Activated effector memory CD4-positive, alpha-beta T cell treated with Interleukin-2 at 50 U/mL for 16 hours (primary cell): ENCODE measurements around the gene PDZD2.
"Not testable (repeated sequence)": the region's sequence is repeated elsewhere in the genome, so short reads cannot be mapped to it uniquely, and the experiment has no call there.

Experiments
- DNase-seq: peaks from one replicate; pipeline ENCODE4 v3.0.0-alpha.2; 2020

Gene PDZD2

DNA sequence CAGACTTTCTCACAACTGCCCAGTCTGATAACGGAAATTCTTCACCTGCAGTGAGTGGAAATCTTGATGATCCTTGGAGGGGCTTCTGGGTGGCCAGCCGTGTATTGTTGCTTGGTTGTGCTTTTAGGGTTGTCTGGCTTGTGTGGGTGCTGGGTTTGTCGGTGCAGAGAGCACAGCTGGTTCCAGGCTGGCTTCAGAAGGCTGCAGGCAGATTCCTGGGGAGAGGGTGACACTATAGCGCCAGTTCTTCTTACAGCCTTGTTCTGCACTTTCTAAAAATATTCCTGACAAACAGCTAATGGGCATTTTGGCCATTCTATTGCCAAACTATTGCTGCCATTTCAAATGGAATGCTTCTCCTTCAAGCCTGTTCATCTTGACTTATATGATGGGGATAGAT, 99.3 kb downstream of the PDZD2 start:
- no peak for DNase-seq

DNA sequence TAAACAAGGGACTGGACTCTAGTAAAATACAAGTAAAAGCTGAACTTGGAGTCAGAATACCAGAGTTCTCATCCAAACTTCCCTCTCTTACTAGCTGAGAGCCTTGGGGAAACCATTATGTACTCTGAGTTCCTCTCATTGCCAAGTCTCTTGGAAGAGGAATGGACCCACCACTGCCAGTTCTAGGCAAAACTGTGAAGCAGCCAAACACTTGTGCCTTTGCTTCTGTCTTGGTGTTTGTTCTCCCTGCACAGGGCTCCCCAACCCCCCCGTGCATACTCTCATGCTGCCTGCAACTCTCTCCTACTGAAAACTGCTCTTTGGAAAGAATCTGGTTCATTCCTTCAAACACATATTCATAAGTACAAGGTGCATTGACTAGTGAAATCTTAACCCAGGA, 102.6 kb downstream of the PDZD2 start:
- DNase-seq: no peak

DNA sequence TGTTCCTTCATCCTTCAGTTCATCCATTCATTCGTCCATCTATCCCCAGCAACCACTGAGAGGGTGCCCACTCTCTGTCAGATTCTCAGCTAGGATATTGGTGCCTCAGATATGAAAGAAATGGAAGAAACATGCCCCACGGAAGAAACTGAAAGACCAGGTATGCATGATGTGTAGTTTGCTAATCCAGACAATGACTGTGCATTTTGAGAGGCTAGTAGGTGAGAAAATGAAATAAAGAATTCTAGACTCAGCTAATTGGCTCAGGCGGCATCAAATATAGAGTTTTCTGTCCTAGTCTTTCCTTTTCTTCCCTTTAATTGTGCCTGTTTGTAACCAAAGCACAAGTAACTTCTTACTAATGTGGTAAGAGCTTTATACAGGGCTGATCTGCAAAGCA, 104.7 kb downstream of the PDZD2 start:
- DNase-seq: no peak

DNA sequence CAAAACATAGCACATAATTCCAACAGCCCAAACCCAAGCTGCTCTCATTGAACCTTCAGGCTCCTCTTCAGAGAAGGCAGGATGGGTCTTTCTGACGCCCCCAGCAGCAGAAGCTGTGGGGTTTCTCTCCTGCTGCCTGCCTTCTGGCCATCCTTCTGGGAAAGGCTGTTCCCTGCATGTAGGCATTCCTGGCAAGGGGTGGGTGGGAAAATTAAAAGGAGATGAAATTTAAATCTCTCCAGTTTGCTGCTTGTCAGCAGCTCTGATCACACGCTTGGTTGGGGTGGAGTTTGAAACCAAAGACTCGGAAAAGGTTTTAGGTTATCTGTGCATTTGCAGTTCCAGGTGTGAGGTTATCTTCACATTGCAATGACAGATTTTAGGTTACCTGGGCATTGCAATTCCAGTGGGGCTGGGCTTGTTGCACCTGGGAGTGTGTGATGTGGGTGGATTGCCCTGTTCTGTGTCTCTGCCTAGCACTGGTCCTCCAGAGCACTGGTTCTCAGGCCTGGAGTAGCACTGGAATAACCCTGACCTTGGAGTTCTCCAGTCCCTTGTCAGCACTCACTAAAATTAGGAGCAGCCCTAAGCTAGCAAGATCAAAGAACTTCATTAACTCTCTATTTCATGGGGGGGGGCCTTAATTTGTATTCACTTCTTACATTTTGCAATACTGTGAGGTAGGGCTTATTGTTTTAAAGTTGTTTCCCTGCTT, 109.7 kb downstream of the PDZD2 start:
- no peak for DNase-seq

DNA sequence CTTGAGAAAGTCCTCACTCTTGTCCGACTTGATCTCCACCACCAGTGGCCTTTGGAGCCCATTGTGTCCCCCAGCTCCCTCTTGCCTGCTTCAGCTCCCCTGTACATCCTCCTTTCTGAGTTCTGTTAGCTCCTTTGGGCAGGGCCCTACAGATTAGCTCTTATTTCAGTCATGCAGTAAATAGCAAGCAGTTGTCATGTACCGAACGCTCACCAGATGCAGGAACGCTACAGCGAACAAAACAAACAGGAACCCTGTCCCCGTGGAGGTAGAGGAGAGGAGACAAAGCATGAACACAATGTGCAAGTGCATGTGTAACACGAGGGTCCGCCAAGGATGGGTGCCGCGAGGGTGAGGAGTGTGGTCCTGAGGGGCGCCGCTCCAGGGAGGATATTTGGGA, 111.3 kb downstream of the PDZD2 start:
- DNase-seq: no peak

DNA sequence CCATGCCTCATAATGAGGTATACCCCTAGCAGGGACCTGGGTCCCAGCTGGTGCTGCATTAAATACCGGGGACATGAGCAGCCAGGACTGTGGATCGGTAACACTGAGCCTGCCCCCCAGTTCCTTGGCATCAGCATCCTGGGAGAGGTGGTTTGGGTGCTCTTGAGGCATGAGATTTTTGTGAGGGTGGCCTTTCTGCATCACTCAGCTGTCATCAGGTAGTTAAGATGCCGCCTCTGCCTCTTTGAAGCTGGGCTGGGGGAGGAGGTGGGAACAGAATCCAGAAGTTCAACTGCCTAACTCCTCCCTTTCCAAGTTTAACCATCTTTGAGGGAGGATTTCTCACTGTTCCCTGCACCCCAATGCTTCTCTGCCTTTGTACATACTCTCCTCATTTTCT, 112.7 kb downstream of the PDZD2 start:
- no peak for DNase-seq

DNA sequence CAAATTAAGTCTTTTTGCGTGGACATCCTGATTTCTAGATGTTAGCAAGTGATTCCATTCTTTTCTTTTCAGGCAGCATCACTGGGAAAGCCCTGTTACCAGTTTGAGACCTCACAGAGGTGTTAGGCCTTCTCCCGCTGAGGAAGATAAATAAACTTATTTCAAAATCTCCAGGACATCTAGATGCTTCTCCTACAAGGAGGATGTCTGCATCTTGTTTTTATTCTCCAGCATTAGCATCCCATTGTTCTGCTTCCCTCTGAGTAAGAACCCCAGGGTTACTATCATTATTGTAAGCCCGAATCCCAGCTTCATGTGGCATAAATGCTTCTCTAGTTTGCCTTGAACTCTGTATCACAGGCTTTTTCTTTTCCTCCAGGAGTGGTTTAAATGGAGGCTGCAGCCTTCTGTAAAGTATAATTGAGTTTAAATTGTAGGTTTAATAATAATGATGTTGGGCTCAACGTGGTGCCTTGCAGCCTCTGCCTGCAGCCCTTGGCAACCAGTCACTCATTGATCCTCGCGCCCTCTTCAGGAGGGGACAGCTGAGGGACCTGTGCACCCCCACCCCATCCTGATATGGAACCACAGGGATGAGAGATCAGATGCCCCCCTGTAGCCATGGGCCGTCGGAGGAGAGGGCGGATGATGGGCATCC, 114.9 kb downstream of the PDZD2 start:
- DNase-seq: no peak

DNA sequence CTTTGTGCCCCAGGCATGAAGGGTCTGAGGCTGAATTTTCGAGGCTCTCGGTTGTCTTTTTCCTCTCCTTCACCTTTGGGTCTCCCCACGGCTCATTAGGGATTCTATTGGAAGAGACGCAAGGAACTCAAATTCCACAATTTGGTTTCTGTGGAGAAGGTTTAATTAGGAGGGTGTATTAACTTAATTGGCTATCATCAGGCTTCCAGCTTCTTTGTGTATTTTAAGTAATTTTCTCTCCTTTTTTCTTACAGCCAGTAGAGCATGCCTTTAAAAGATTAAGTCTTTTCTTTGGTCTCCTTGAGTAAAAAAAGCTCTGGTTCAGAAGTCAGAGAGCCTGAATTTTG, 115.4 kb downstream of the PDZD2 start:
- DNase-seq: no peak

DNA sequence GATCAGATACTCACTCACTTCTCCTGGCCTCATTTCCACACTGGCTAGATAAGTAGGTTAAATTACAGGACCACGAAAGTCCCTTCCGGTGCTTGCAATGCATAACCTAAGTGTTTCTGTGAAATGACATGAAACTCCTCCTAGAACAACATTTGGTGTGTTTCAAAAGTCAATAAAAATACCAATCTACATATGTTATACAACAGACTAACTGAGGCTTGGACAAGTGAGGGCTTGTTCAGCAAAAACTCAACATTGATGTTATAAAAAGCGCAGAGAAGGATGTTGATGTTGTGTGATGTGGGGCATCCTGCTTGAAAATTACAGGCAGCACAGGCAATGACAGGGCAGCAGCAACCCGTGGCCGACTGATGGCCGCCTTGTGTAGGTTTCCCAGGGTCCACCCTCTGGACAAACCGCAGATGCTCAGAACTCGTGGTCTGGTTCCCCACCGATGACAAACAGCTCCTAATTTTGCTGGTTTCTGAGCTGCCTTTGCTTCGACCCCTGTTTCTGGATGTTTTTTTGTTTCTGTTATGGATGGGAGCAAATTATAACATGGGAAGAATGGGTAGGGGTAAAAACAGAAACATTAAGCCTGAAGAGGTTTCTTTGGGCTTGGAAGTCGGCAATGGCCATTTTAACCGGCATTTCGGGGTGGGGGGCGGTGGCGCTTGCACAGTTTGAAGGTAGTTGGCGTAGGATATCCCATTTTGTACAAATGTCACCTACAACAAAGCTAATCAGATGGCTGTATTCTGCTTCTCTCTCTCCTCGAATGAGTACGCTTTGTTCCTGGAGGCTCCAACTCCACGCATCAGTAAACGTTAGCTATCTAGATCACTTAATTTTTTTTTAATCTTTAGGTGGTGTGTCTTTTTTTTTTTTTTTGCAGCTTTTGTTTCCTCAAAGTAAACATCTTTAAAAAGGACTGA, 116.1 kb downstream of the PDZD2 start:
- DNase-seq: no peak

DNA sequence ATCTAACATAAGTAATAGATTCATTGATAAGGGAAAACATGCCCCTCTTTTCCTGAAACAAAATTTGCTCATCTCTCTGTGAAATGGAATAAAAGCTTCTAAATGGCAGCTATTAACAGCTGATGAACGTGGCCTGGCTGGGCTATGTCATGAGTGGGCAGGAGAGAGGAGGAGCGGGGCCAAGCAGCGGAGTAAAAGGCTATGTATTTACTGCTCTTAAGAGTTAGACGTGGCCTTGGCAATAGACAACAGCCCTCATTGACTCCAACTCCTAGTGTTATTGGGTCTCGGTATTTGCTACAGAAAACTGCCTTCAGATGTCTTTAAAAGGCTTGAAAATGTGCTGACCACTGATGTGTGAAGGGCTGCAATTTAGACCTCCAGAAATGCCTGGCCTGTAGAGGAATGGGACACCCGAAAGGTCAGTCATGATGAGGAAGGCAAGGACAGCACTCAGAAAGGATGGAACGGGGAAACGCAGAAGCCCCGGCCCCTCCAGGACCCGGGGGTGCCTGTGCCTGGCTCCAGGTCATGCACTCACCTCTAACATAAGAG, 116.8 kb downstream of the PDZD2 start:
- no peak for DNase-seq

DNA sequence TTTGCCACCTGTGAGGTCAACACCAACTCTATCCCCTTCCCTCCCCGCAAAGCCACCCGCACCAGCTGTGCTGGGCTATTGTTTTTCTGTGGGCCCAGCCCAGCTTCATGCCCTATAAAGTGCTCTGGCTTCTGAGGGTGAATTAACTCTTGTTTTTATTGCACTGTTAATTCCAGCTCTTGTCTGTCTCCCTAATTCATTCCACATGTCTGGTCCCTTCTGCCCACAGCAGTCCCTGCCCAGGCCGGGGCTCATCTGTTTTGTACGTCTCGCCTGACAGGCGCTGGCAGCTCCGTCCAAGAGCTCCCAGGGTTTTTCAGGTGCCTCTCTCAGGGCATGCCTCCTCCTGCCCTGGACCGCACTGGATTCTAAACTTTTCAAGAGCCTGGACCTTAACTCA, 118.9 kb downstream of the PDZD2 start:
- no peak for DNase-seq

DNA sequence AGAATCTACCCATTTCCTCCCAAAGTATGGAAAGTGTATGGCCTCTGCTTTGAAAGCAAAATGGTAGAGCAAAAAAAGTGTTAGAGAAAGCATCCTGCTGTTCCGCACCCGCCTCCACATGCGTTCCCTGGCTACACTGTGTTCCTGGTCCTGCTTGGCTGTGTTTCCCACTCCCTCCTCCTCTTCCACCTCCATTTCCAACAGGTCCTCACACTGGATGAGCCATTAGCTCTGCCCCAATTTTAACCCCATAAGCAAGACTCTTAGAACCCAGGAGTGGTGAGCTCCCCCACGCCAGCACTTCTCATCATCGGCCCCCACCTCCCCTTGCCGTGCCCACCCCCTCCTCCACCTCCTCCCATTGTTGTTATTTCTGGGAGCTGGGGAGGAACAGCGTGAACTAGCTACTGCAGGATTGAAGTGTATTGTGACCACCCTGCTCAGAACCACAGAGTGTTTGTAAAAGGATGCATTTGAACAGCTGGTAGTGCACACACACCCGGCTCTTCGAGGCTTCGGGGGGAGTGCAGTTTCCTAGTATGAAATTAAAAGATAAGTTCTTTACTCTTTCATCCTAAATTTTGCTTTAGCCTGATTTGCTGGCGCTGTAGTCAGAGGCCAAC, 120.0 kb downstream of the PDZD2 start:
- DNase-seq: no peak

DNA sequence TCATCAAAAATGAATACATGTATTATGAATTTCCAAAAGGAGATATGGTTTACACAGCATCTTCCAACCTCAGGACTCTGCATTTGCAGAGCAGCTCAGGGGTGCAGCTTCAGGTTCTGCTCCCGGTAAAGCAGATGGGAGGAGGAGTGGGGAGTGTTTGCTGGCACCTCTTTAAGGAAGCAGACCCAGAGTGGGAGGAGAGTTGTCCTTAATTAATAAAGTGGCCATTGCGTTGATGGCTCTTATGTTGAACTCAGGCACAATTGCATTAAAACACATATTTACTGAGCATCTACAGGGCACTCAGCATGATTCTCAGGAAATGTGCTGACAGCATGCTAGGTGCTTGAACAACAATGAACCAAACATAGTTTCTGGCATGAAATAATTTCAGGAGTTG, 121.0 kb downstream of the PDZD2 start:
- DNase-seq: no peak

DNA sequence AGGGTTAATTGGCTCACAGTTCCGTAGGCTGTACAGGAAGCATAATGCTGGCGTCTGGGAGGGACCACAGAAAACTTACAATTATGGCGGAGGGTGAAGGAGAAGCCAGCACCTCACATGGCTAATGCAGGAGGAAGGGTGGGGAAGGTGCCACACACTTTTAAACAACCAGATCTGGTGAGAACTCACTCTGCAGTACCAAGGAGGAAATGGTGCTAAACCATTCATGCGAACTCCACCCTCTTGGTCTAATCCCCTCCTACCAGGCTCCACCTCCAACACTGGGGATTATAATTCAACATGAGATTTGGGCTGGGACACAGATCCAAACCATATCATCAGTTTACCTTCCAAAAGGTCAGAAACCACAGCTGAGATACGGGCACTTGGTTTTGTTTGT, 122.9 kb downstream of the PDZD2 start:
- DNase-seq: no peak

DNA sequence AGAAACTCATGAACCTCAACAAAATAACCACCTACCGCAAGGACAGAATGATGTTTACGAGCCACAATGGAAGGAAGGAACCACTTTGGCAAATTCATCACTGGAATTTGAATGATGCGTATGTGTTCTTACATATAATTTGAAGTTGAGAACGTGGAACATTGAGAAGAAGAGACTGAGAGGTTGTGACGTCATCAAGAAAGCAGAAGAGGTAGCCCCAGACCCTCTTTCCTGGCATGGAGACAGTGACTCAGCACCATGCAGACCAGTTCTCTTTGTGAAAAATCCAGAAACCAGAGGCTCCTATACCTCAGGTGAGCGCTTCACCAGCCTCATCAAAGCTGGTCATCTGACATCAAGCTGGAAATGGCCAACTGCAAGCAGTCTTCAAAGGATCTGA, 124.5 kb downstream of the PDZD2 start:
- no peak for DNase-seq

DNA sequence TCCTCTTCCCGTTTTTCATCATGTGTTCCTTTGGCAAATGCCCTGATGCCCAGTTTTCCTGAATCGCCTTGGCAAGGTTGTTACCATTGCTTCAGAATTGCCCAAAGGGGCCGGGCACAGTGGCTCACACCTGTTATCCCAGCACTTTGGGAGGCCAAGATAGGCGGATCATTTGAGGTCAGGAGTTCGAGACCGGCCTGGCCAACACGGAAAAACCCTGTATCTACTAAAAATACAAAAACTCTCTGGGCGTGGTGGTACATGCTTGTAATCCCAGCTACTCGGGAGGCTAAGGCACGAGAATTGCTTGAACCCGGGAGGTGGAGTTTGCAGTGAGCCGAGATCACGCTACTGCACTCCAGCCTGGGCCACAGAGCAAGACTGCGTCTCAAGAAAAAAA, 125.8 kb downstream of the PDZD2 start:
- not testable (repeated sequence) for DNase-seq

DNA sequence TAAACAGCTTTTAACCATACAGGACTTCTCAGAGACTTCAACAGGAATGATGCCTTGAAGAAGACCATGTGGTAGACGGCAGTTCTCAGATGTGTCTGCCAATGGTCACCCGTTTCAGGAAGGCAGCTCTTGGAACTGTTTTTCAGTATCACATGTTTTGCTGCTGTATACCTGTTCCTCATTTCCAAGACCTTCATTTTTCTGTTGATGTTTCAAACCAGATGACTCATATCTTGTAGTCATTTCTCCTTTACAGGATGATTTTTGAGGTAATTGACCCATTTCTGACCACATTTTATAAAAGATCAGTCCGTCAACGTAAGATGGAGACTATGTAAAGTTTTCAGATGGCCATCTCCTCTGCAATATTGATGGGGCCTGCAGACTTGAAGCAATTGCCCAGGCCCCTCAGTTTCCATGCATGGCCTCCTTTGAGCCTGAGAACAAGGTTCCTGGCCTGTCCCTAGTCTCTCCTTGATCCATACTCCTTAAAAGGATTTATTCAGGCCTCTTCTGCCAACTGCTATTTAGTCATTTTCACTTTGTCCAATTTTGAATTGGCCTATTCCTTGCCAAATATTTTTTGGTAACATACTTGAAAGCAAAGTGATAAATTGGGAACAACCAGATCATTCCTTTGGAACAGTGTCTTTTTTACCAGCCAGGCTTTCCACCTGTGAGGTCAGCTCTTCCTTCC, 128.6 kb downstream of the PDZD2 start:
- no peak for DNase-seq

DNA sequence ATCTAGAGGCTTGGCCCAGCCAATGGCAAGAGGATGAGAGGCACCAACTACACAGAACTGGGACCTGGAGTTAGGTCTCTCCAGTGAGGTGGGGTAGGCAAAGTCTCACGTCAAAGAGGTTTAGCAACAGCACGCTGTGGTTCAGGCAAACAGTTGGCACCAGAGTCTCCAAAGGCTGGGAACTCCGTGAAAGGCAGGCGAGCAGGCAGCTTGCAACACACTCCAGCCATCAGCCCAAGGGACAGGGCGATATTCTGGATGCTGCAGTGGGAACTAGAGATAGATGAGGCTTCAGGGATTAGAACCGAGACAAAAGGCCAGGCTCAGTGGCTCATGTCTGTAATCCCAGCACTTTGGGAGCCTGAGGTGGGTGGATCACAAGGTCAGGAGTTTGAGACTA, 129.1 kb downstream of the PDZD2 start:
- DNase-seq: no peak

DNA sequence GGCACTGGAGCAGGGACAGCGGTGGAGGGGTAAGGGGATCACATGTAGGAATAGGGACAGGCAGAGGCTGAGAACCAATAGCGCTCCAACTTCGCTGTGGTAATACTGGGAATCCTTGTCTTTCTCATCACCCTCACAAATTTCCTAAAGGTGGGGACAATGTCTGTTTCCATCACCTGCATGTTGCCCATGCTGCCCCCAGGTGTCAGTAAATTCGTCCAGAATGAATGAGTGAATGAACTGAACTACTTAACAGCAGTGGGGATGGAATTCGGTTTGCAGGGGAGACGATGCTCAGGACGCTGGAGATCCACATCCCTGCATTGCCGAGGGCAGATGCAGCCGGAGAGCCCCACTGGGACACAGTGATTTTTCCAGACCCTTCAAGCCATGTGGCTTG, 129.9 kb downstream of the PDZD2 start:
- no peak for DNase-seq

DNA sequence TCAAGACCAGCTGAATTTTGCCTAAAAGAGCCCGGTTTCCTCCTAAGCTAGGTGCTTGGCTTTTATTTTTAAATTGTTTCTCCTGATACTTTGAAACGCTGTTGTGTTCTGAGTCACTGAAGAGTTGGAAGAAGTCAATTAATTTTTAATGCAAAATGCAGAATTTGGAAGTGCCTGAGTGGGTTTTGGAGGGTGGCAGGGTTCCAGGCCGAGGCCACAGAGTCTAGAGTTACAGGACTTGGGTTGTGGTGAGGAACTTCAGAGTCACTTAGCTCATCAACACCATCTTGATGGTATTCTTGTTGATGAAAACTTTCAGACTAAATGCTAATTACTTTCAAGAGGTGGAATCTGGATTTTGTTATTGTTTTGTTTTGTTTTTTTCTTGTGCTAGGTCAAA, 130.6 kb downstream of the PDZD2 start:
- no peak for DNase-seq

DNA sequence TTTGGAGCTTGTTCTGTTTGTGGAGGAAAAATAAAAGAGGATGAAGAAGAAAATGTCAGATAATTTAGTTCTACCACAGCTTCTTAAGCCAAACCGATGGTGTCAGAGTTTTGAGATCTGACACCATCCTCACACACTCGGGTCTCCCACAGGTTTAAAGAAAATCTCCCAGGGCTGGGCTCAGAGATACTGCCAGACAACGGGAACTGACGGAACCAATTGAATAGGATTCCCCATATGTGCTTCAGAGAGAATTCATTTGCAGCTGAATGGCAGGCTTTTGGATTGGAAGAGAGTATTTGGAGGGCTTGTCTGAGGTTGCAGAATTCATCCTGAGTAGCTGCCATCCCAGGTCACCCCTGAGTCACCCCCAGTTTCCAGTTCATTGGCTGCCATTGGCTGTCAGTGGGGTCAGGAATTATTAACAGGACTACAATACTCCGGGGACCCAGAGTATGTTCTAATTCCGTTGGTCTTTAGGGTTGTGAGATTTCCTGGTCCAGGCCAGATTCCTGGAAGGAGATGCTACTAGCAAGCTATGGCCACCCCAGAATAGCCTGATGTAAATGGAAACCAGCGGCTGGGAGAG, 131.3 kb downstream of the PDZD2 start:
- DNase-seq: no peak

DNA sequence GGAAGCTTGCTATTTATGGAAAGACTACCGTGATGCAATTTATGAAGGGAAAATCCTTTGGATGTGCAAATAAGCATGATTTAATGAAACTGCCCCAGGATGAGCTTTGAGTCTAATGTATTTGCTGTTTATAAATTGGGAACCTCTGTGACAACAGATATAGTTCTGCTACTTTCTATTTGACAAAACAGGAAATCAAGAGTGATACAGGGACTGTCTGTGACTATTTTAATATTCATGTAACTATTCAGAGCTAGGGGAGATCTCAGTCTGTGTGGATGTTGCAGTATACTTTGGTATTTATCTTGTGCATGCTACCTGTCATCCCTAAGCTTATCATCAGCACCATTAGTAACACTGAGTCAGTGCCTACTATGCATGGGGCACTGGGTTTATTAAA, 132.1 kb downstream of the PDZD2 start:
- DNase-seq: no peak
